Measurements from ENCODE around the gene JOSD2.

The JOSD2 gene

DNA sequence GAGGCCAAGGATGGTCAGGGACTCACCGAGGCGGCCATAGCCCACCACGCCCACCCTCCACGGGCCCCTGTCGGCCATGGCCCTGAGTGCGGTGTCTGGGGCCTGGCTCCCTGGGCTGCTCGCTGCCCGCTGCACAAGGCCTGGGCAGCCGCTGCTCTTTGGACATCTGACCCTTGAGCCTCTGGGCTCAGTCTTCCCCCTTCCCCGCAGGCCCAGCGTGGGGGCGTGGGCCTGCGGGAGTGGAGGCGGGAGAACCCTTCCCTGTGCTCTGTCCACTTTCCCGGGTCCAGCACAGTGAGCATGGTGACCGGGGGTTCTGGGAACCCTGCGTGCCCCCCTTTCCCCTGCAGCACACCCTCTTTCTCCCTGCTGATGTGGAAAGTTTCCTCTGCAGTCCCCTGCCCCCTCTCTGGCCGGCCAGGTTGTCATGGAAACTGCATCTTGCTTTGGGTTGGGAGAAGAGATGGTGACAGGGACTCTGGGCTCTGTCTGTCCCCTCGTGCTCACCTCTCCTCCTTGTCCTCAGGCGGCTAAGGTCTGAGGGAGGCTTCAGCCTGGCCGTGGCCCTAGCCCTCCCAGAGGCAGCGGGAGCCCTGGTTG lies 2.9 kb upstream of the JOSD2 start, which contains the start of gene ASPDH:
TSS of gene ASPDH (minus strand) at position 168 of the 600 bp plus-strand sequence. CDS start at position 78, 90 bp downstream.
- Histone ChIP-seq H3K36me3 (replicated peaks) (no peaks in the 10 kb centered on the region), H3K27ac (no peak within 1 kb of the TSS), H3K4me3 (ENCODE audit: low read depth, low read length) (no peak within 1 kb of the TSS), H3K27me3 (replicated peaks) (no peaks in the 10 kb centered on the region)
- in situ Hi-C loops (cut with HindIII; ENCODE audit: low pct_ligation_motif_present, low sequenced_read_pairs) = no loop called here
- DNase-seq = no peak
- TF ChIP-seq, protein P1, sequence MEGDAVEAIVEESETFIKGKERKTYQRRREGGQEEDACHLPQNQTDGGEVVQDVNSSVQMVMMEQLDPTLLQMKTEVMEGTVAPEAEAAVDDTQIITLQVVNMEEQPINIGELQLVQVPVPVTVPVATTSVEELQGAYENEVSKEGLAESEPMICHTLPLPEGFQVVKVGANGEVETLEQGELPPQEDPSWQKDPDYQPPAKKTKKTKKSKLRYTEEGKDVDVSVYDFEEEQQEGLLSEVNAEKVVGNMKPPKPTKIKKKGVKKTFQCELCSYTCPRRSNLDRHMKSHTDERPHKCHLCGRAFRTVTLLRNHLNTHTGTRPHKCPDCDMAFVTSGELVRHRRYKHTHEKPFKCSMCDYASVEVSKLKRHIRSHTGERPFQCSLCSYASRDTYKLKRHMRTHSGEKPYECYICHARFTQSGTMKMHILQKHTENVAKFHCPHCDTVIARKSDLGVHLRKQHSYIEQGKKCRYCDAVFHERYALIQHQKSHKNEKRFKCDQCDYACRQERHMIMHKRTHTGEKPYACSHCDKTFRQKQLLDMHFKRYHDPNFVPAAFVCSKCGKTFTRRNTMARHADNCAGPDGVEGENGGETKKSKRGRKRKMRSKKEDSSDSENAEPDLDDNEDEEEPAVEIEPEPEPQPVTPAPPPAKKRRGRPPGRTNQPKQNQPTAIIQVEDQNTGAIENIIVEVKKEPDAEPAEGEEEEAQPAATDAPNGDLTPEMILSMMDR (IDR thresholded peaks at IDR 0.05; ENCODE audit: low read depth, low read length, missing control alignments) = no peak

DNA sequence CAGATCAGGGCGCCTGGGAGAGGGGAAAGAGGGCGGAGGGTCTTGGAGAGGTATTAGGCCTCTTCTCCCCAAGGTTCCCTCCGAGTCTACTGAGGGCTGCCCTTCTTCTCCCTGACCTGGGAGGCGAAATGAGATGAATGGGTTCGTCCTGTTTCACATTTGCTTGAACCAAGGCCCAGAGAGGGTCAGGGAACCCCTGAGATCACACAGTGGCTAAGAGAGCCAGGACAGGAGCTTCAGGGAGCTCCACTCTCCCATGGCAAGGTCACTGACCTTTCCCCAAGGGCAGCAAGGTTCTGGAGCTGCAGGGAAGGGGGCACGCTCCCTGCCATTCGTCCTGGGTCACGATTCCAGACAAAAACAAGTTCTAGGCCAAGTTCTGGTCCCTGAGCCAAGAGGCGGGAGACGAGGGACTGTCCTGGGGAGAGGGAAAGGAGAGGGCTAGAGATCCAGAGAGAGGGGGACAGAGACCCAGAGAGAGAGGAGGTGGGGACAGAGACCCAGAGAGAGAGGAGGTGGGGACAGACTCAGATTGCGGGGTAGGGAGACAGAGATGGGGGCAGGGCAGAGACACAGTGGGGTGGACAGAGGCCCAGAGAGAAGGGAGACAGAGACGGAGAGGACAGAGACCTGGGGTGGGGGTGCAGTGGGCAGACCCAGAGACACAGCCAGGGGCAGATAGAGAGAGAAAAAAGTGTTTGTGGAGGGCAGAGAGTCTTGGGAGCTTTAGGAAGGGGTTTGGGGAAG lies 2.2 kb upstream of the JOSD2 start:
- H3K27me3 ChIP-seq (replicated peaks) = no peaks in the 10 kb centered on the region
- H3K4me3 ChIP-seq (ENCODE audit: low read depth, low read length) = no peak overlapping the region
- H3K27ac ChIP-seq = no peak overlapping the region
- H3K36me3 ChIP-seq (replicated peaks) = no peaks in the 10 kb centered on the region
- TF ChIP-seq, protein P1 (IDR thresholded peaks at IDR 0.05; ENCODE audit: low read depth, low read length, missing control alignments) = no peak
- in situ Hi-C loops (cut with HindIII; ENCODE audit: low pct_ligation_motif_present, low sequenced_read_pairs) = no loop called here
- DNase-seq = no peak

DNA sequence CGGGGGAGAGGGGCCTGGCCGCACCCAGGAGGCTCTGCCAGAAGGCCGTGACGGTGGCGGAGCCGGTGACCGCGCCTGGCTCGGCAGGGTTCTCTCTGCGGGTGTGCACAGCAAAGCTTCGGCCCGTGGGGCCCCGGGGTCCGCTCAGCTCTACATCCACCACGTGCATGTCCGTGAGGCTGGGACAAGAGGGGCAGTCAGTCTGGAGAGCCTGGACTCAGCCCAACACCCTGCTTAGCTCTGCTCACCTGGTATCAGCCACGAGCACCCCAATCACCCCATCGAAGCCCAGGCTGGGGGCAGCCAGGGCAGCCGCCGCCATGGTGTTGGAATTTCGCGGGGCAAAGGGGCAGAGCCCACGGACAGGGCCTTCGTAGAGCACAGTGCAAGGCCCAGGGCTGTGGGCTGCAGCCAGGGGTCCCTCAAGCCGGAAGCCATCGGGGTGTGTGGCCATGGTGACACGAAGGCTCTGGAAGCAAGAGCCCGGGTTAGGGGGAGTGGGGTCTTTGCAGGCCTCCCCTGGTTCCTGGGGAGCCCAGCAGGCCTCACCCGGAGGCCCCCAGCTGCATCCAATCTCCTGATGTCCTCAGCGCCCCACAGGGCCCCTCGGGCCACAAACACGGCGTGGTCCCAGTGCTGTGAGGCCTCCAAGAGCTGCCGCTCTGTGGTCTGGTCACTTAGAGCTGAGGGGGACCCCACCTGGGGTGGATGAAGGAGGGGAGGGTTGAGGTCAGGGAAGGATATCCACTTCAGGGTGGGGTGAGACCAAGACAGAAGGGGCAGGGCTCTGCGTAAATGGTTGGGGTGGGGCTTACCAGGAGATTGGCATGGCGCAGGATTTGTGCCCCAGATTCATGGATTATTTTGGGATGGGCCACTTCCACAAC lies 1.4 kb upstream of the JOSD2 start:
- TF ChIP-seq, protein P1 (IDR thresholded peaks at IDR 0.05; ENCODE audit: low read depth, low read length, missing control alignments) = no peak
- Histone ChIP-seq H3K36me3 (replicated peaks) (no peaks in the 10 kb centered on the region), H3K27ac (no peak overlapping the region), H3K27me3 (replicated peaks) (no peaks in the 10 kb centered on the region), H3K4me3 (ENCODE audit: low read depth, low read length) (peak overlapping the region; percentile 89)
- in situ Hi-C loops (cut with HindIII; ENCODE audit: low pct_ligation_motif_present, low sequenced_read_pairs) = no loop called here
- DNase-seq = no peak

GRCh38 chr19:50510700-50511068 lies 307 bp downstream of the JOSD2 start:
- no peak for DNase-seq
- Histone ChIP-seq H3K4me3 (ENCODE audit: low read depth, low read length) (peak overlapping the region; percentile 89), H3K27ac (peak overlapping the region; percentile 53), H3K27me3 (replicated peaks) (no peaks in the 10 kb centered on the region), H3K36me3 (replicated peaks) (no peaks in the 10 kb centered on the region)
- in situ Hi-C loops (cut with HindIII; ENCODE audit: low pct_ligation_motif_present, low sequenced_read_pairs) = no loop called here
- TF ChIP-seq, protein P1 (IDR thresholded peaks at IDR 0.05; ENCODE audit: low read depth, low read length, missing control alignments) = no peak

GRCh38 chr19:50510121-50510670 lies 795 bp downstream of the JOSD2 start:
- in situ Hi-C loops (cut with HindIII; ENCODE audit: low pct_ligation_motif_present, low sequenced_read_pairs) = no loop called here

More at GRCh38 chr19:50510121-50510670, 795 bp downstream of the JOSD2 start:
- DNase-seq = no peak
- Histone ChIP-seq H3K27me3 (replicated peaks) (no peaks in the 10 kb centered on the region), H3K36me3 (replicated peaks) (no peaks in the 10 kb centered on the region), H3K4me3 (ENCODE audit: low read depth, low read length) (peak overlapping the region; percentile 89), H3K27ac (no peak overlapping the region)
- TF ChIP-seq, protein P1 (IDR thresholded peaks at IDR 0.05; ENCODE audit: low read depth, low read length, missing control alignments) = no peak

All from brain microvascular endothelial cell (primary cell).